OCI-M2 (cell line): Measurements from ENCODE around the gene NAT9.

Source experiments
- DNase-seq: peaks from one replicate; lab custom pipeline; 2025; ENCODE audit not compliant: unreplicated experiment; lab: John Stamatoyannopoulos, UW

Gene NAT9

DNA sequence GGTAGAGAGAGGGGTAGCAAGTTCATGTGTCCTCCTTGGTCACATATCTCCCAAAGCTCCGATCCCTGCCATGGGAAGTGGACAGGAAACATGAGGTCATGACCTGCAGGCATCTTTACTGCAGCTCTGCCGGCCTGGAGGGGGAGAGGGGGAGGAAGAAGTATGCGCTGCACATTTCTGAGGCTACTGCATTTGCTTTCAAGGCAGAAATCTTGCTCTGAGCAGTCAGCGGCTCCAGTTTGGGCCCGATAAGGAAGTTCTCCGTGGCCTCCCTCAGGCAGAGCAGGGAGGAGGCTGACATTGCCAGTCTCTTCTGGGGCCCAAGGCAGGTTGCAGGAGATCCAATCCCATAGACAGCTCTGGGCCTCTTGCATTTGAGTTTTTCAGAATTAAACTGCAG, 29.2 kb downstream of the NAT9 start:
- DNase-seq = no peak

DNA sequence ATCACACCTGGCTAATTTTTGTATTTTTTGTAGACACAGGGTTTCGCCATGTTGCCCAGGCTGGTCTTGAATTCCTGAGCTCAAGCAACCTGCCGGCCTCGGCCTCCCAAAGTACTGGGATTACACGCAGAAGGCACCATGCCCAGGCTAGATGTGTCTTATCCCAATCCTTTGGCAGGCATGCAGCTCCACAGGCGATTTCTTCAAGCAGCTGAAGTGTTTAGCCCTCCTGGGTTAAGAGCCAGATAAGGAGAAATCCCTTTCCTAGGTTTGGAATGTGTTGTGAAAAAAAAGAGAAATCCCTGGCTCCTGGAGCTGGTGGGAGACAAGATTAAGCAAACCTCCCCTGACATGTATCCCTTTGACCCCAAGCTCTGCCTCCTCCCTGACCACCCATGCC, 29.8 kb downstream of the NAT9 start:
- no peak for DNase-seq

DNA sequence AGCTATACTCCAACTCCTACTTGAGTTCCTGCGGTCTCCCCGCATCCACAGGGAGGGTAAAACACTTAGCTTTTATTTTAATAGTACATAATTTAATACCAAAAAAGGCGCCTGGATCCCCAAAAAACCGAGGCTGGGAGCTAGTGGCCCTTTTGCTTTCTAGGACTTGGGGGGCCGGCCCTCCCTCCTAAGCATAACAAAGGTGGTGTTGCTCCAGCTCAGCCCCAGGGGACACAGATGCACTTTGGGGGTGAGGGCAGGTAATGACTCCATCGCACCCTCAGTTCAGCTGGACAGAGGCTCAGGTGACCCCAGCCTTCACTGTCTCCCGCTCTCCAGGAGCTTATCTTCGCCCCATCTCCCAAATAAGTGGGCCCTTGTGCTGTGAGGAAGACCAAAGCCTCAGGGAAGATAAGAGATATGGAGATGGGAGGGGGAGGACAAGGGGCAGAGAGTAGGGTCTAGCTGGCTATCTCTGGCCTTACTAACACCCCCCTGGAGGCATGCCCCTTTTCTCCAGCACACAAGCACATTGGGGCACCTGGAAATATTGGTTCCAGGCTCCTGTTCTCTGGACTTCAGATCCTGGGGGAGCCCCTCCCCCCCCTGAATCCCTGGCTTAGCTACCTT, 30.5 kb downstream of the NAT9 start:
- DNase-seq = no peak

DNA sequence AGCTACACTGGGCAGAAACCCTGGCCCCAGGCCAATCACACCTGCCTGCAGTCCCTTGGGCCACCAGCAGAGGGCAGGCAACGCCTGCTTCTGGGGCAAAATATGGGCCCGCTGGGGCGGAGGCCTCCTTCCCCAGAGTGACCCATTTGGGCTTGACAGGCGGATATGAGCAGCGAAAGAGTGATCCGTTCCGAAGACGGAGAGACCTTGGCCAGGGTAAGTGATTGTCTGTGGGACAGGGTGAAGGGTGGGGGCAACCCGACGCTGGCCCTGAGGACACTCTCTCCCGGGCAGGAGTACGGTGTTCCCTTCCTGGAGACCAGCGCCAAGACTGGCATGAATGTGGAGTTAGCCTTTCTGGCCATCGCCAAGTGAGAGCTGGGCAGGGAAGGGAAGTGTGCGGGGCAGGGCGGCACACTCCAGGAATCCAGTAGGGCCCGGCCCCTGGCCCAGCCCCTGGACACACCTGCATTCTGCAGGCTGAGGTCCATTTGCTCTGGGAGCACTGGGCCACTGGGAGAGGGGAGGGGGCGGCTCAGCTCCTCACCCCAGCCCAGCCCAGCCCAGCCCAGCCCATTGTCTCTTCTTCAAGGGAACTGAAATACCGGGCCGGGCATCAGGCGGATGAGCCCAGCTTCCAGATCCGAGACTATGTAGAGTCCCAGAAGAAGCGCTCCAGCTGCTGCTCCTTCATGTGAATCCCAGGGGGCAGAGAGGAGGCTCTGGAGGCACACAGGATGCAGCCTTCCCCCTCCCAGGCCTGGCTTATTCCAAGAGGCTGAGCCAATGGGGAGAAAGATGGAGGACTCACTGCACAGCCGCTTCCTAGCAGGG, 31.2 kb downstream of the NAT9 start:
- DNase-seq = peak; percentile 9

DNA sequence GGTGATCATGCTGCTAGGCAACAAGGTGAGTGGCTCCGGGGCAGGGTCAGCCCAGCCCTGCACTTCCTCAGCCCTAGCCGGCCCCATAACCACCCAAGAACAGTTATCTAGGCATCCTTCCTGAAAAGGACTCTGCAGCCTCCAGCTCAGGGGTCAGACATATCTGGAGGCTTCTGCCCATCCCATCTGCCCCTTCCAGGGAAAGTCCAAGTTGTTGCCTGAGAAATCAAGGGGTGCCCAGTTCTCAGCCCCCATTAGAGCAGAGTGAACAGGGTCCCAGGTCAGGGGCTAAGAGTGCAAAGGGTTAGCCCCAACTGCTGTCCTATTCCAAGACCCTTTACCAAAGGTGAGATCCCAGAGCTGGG, 31.8 kb downstream of the NAT9 start:
- no peak for DNase-seq

DNA sequence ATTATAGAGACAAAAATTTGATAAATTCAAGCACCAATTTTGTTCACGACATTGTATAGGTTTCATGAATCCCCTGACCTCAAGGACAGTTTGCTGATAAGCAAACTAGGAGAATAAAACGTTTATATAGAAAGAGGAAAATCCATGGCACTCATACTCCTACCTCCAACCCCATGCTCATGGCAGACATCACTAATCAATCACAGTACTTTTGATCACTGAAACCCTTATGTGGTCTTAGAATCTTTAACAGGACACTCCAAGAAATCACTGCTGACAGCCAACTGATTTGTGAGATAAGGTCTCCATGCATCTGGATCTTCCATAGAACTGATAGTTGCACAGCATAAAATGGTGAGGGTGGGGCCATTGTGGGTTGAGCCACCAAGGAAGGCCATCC, 32.4 kb downstream of the NAT9 start:
- no peak for DNase-seq

DNA sequence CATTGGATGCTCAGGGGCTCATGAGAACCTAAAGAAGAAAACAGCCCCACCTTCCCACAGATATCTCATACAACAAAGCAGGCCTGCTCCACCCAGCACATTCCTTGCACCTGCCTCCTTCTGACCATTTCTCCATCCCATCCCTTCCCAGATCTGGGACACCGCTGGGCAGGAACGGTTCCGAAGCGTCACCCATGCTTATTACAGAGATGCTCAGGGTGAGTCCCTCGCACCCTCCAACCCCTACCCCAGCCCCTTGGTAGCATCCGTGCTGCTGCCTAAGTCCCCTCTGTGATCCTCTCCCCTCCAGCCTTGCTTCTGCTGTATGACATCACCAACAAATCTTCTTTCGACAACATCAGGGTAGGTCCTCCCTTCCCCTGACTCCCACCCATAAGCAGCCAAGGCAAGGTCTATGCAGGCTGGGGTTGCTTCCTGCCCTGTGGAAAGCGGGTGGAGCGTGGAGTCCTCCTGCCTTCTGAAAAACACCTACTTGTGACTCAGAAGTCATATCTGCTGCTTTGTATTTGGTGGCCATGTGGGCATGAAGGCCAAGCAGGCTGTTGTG, 33.1 kb downstream of the NAT9 start:
- no peak for DNase-seq

DNA sequence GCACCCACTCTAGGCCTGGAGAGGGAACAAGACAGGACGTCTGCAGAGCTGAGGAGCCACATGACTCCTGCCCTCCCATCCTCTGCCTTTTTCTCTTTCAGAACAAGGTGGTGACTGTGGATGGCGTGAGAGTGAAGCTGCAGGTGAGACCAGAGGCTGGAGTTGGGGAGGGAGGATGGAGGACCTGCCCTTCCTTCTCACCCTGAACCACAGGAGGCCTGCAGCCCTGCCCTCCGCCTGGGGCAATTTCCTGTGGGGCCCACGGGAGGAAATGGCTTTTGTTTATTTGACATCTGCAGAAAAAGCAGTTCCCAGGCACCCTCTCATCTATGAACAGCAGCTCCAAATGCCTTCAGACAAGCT, 34.0 kb downstream of the NAT9 start:
- DNase-seq = no peak

DNA sequence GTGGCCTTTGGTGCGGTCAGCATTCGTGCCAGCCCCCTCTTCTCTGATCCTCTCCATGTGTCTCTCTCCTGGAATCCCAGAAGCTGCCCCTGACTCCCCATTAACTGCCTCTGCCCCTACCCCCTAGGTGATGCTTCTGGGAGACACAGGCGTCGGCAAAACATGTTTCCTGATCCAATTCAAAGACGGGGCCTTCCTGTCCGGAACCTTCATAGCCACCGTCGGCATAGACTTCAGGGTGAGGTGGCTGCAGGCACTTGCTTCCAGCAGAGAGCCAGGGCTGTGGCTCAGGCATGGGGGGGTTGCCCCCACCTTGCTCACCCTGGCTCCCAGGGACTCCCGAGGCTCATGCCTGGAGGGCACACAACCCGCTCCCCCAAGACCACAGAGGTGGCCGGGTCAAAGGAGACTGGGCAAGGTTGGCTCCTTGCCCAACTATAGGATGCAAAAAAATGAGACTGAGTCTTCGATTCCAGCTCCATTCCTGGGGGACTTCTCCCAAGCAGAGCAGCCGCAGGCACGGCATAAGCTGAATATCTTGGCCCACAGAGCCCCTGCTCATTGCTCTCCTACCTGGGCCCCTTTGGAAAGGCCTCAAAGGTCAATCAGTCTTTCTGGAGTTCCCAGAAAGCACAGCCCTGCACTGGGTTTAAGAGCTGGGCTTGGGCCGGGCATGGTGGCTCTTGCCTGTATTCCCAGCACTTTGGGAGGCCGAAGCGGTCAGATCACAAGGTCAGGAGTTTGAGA, 35.3 kb downstream of the NAT9 start:
- DNase-seq = no peak

DNA sequence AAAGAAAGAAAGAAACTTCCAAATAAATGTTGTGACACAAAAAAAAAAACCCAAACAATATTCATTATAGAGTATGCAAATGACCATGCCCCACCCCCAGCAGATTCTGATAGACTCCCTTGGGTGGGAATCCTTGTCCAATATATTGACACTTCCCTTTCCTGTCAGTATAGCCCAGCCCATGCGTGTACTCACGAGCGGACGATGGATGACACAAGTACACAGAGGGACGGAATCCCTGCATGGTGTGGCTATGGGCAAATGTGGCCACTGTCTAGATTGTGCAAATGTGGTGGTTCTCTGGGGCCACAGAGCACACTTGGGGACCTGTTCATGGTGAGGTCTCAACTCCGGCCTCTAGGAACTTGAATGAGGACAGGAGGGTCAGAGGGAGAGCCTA, 36.0 kb downstream of the NAT9 start:
- DNase-seq = no peak

DNA sequence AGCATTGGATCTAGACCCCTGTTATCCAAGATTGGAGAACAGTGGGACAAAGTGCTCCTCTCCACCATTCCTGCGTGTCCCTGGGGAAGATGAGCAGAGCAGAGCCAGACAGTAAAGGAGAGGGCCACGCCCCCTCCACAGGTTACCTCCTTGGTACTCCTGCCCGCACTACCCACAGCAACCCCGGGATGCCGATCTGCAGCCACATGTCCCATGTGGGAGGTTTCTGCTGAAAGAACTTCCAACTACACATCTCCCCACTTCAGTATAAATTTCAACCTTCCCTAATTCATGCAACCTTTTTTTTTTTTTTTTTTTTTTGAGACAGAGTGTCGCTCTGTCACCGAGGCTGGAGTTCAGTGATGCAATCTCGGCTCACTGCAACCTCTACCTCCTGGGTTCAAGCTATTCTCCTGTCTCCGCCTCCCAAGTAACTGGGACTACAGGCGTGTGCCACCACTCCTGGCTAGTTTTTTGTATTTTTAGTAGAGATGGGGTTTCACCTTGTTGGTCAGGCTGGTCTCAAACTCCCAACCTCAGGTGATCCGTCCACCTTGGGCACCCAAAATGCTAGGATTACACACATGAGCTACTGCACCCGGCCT, 36.8 kb downstream of the NAT9 start:
- no peak for DNase-seq

DNA sequence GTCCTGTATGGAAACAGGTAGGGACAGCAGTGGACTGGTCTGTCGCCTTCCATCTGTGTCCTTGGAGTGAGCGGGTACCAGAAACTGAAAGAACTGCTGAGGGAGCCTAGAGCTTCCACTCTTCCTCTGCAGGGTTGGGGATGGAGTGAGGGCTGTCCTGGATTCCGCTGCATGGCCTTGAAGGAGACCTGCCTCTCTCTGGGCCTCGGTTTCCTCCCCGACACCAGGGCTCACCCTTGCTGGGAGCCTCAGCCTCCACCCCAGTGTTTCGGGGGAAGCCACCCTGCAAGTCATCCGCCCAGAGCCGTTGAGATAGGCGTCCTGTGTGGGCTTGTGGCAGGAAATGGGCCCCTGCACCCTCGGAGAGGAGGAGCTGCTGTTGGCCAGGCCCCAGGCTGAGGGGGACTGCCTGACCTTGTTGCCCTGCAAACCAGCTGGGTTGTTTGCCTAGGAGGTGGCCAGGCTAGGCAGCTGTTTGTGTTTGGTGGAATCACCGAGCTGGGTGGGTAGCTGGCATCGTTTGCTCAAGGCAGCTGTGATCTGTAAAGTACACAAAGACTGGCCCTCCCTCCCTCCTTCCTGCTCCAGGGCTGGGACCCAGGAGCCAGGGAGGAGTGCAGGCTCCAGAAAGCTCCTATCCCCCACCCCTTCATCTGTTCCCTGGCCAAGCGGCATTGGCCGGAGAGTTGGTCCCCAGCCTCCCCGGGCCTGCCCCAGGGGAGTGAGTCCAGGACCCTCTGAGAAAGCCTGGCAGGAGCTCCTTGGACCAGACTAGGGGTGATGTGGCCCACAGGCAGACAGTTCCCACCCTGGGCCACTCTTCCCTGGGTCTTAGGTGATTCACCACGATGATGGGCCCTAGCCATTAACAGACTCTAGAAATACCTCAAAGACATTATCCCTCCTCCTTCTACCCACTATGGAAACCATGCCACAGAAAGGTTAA, 37.8 kb downstream of the NAT9 start:
- no peak for DNase-seq

DNA sequence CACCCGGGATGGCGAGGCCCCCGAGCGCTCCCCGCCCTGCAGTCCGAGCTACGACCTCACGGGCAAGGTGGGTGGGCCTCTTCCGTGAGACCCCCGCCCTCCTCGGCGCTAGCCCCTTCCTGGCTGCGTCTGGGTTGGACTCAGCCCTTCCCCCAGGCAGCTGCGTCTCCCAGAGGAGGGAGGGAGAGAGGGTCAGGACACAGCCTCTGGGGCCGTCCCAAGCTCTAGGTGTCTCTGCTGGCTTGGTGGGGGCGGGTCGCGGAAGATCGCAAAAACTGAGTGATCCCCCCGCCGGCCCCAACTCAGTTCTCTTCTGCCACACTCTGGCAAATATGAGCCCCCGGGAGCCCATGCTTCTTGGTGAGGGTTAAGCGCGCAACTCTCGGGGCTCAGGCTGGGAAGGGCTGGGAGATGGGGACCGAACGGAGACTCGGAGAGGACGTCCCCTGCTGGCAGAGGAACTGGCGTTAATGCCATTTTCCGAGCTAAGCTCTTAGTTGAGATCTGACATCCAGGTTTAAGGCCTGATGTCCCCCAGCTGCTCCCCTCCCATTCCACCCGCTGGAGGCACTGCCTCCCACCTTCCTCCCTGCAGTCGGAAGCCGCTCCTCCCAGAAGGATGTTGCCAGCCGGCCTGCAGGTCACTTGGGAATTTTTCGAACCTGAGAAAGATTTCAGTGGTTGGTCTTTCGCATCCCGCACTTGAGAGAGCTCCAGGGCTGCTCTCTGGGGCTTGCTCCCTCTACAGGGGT, 38.7 kb downstream of the NAT9 start:
- DNase-seq = no peak

DNA sequence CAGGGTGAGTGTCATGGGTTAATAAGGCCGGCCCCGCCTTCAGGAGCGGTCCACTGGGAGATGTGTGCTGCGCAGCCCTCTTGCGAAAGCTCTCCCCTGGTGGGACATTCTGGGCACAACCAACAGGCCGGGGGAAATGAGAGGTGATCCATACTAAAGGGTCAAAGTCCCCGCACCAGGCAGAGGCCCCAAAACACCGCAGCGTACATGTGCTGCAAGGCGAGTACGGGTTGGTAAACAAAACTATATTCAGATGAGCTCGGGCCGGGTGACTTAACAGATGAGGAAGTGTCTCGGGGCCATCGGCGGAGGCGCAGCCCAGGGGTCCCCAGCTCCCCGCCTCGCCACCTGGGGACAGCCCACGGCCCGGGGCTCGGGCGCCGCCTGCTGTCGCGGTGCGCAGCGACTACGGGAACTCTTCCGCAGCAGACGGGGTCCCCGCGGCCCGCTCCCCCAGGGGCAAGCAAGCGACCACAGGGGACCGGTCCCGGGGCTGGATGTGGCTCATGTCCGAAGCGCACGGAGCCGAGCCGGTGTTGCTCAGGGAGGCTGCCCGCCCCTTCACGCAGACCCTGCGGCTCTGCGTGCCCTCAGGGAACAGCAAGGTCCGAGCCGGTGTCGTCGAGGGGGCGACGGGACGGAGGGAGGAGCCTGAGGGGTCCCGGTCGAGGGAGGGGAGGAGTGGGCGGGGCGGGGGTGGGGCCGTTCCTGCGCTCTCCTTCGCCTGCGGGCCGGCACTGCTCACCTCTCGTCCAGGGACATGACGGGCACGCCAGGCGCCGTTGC, 39.4 kb downstream of the NAT9 start, which contains the start of gene RAB37:
Gene RAB37, plus strand, starts transcription at position 744 of the 786 bp plus-strand sequence. Its CDS starts 17 bp downstream, at position 761.
- no peak for DNase-seq

DNA sequence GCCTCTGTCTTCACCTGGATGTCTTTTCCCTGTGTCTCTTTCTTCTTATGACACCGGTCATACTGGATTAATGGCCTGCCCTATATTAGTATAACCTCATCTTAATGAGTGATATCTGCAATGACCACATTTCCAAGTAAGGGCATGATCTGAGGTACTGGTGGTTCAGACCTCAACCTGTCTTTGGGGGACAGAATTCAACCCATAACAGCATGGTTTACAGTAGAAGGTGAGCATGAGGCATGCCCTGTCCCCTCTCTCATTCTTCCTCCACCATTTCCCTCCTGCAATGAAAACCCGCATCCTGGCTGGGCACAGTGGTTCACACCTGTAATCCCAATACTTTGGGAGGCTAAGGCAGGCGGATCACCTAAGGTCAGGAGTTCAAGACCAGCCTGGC, 41.9 kb downstream of the NAT9 start:
- no peak for DNase-seq

DNA sequence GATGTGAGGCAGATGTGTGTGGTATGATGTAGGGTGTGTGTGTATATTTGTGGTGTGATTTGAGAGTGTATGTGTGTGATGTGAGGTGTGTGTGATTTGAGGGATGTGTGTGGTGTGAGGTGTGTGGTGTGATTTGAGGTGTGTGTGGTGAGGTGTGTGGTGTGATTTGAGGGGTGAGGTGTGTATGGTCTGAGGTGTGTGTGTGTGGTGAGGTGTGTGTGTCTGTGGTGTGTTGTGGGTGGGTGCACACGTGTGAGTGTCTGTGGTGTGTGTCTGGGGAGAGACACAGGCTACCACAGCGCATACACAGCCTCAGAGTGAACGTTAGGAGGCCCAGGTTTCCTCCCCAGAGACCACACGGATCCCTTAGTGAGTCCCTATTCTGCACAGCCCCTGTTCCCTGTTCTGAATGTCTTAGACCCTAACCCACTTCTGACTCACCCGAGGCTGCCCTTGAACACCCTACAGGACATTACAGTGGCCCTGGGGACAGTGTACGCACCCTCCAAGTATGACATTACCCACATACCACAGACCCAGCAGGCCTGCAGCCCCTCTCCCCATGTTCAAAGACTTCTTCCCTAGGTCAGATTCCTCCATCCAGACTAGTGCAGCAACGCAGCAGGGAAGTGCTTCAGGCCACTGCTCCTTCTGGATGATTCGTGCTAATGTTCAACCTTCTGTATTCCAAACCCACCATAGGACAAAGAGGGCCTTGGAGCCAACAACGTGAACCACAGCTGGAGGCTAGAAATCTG, 42.6 kb downstream of the NAT9 start:
- DNase-seq = no peak

DNA sequence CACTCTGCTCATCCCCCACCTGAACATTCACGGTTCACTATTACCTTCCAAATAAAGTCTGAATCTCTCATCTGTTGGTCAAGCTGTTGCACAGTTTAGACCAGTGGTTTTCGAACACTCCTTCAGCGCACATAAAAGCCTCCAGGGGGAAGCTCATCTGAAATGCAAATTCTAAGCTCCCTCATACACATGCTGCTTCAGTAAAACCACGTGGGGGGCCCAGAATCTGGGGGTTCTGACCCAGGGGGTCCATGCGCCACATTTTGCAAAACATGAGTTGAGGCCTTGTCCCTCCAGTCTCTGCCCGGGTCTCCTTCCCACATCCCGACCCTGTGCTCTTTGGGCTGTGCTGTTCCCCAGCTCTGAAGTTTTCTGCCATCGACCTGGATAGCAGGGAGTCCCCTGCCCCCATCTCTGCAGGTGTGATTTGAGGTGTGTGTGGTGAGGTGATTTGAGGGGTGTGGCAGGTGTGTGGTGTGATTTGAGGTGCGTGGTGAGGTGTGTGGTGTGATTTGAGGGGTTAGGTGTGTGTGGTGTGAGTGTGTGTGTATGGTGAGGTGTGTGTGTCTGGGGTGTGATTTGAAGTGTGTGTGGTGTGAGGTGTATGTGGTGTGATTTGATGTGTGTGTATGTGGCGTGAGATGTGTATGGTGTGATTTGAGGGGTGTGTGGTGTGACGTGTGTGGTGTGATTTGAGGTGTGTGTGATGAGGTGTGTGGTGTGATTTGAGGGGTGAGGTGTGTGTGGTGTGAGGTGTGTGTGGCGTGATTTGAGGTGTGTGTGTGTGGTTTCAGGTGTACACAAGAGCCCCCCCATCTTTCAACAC, 43.9 kb downstream of the NAT9 start:
- DNase-seq = no peak
